ENCODE results near the gene APCDD1.

APCDD1 gene

GRCh38 chr18:10490401-10491165 lies 36.1 kb downstream of the APCDD1 start:
- no peaks in the 10 kb centered on the region for H3K4me1 ChIP-seq (ENCODE audit: control insufficient read depth in 1 of 2, insufficient read depth in 1 of 2, low read depth in 1 of 2, low read length in 1 of 2)
- no peak overlapping the region for H3K4me3 ChIP-seq (ENCODE audit: low read depth in 1 of 2, low read length in 1 of 2)
- no peaks in the 10 kb centered on the region for H3K36me3 ChIP-seq
- peaks cover 5% of the 10 kb centered on the region for H3K27me3 ChIP-seq
- TF ChIP-seq CTCF (IDR thresholded peaks at IDR 0.05), result no peak
- no peak overlapping the region for H3K27ac ChIP-seq
- no peaks in the 10 kb centered on the region for H3K9me3 ChIP-seq

GRCh38 chr18:10495936-10496335 lies 41.5 kb downstream of the APCDD1 start:
- peaks cover 0 to 9% of the 10 kb centered on the region in 2 experiments for H3K4me1 ChIP-seq (ENCODE audit: control insufficient read depth in 1 of 2, insufficient read depth in 1 of 2, low read depth in 1 of 2, low read length in 1 of 2)
- H3K27me3 ChIP-seq, result no peaks in the 10 kb centered on the region
- H3K9me3 ChIP-seq, result no peaks in the 10 kb centered on the region
- no peak overlapping the region for H3K27ac ChIP-seq
- H3K4me3 ChIP-seq (ENCODE audit: low read depth in 1 of 2, low read length in 1 of 2), result no peak overlapping the region
- no peak for TF ChIP-seq CTCF (IDR thresholded peaks at IDR 0.05)
- no peaks in the 10 kb centered on the region for H3K36me3 ChIP-seq

GRCh38 chr18:10497206-10497749 lies 42.8 kb downstream of the APCDD1 start:
- Histone ChIP-seq H3K4me1 (ENCODE audit: control insufficient read depth in 1 of 2, insufficient read depth in 1 of 2, low read depth in 1 of 2, low read length in 1 of 2) (peaks cover 0 to 9% of the 10 kb centered on the region in 2 experiments), H3K27me3 (no peaks in the 10 kb centered on the region), H3K36me3 (no peaks in the 10 kb centered on the region), H3K4me3 (ENCODE audit: low read depth in 1 of 2, low read length in 1 of 2) (no peak overlapping the region), H3K27ac (no peak overlapping the region), H3K9me3 (no peaks in the 10 kb centered on the region)
- no peak for TF ChIP-seq CTCF (IDR thresholded peaks at IDR 0.05)

GRCh38 chr18:10499230-10499629 lies 44.8 kb downstream of the APCDD1 start:
- H3K9me3 ChIP-seq, result no peaks in the 10 kb centered on the region
- TF ChIP-seq CTCF (IDR thresholded peaks at IDR 0.05), result no peak
- H3K27me3 ChIP-seq, result no peaks in the 10 kb centered on the region
- no peak overlapping the region for H3K4me3 ChIP-seq (ENCODE audit: low read depth in 1 of 2, low read length in 1 of 2)
- H3K36me3 ChIP-seq, result no peaks in the 10 kb centered on the region
- peaks cover 0 to 9% of the 10 kb centered on the region in 2 experiments for H3K4me1 ChIP-seq (ENCODE audit: control insufficient read depth in 1 of 2, insufficient read depth in 1 of 2, low read depth in 1 of 2, low read length in 1 of 2)
- H3K27ac ChIP-seq, result no peak overlapping the region

GRCh38 chr18:10500038-10500437 lies 45.6 kb downstream of the APCDD1 start:
- H3K9me3 ChIP-seq, result no peaks in the 10 kb centered on the region
- no peak overlapping the region for H3K4me3 ChIP-seq (ENCODE audit: low read depth in 1 of 2, low read length in 1 of 2)
- H3K27me3 ChIP-seq, result no peaks in the 10 kb centered on the region
- no peak for TF ChIP-seq CTCF (IDR thresholded peaks at IDR 0.05)
- no peak overlapping the region for H3K27ac ChIP-seq
- H3K4me1 ChIP-seq (ENCODE audit: control insufficient read depth in 1 of 2, insufficient read depth in 1 of 2, low read depth in 1 of 2, low read length in 1 of 2), result peaks cover 0 to 9% of the 10 kb centered on the region in 2 experiments
- H3K36me3 ChIP-seq, result no peaks in the 10 kb centered on the region

All from neutrophil (primary cell).